ENCODE measurements around the gene TYR. TPM values are rescaled to one million over a fixed set of nuclear protein-coding genes. Genes with fewer than 3 reads are reported as not detected.

The TYR gene
- total RNA-seq (2021; ENCODE audit: unreplicated experiment) (not detected), Bru-seq, nascent RNA (not detected), BruChase-seq, experiment 1, labeled RNA remaining after a 2-hour chase (not detected), BruChase-seq, experiment 2, labeled RNA remaining after a 6-hour chase (not detected)
- polyA plus RNA-seq (2012; ENCODE audit: insufficient read length) = not detected
- long read RNA-seq = 0 reads

DNA sequence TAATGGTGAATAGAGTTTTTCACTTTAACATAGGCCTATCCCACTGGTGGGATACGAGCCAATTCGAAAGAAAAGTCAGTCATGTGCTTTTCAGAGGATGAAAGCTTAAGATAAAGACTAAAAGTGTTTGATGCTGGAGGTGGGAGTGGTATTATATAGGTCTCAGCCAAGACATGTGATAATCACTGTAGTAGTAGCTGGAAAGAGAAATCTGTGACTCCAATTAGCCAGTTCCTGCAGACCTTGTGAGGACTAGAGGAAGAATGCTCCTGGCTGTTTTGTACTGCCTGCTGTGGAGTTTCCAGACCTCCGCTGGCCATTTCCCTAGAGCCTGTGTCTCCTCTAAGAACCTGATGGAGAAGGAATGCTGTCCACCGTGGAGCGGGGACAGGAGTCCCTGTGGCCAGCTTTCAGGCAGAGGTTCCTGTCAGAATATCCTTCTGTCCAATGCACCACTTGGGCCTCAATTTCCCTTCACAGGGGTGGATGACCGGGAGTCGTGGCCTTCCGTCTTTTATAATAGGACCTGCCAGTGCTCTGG, at the start of gene TYR:
Gene TYR, plus strand, starts transcription at position 185 of the 541 bp plus-strand sequence. Its CDS starts 79 bp downstream, at position 264.
- BruUV-seq (replicated peaks) = no TSS peak
- no peak for ATAC-seq
- Histone ChIP-seq H3K36me3 (ENCODE audit: control insufficient read depth, insufficient read depth, low read length) (no peaks in the 10 kb centered on the region), H3K4me3 (ENCODE audit: low read depth in 2 of 2, low read length in 2 of 2) (no peak within 1 kb of the TSS), H3K9me3 (ENCODE audit: control insufficient read depth, insufficient read depth, low read depth, low read length) (no peaks in the 10 kb centered on the region), H3K27me3 (ENCODE audit: control insufficient read depth, insufficient read depth, low read length) (no peaks in the 10 kb centered on the region), H3K4me1 (ENCODE audit: control insufficient read depth, insufficient read depth, low read length) (no peaks in the 10 kb centered on the region), H3K27ac (ENCODE audit: low read length) (no peak within 1 kb of the TSS)
- intact Hi-C loops (cut with micrococcal nuclease; ENCODE audit: unreplicated experiment) = no loop called here
- ChIA-PET POLR2A (no interaction called here), CTCF (no interaction called here)
- TF ChIP-seq, protein P1, sequence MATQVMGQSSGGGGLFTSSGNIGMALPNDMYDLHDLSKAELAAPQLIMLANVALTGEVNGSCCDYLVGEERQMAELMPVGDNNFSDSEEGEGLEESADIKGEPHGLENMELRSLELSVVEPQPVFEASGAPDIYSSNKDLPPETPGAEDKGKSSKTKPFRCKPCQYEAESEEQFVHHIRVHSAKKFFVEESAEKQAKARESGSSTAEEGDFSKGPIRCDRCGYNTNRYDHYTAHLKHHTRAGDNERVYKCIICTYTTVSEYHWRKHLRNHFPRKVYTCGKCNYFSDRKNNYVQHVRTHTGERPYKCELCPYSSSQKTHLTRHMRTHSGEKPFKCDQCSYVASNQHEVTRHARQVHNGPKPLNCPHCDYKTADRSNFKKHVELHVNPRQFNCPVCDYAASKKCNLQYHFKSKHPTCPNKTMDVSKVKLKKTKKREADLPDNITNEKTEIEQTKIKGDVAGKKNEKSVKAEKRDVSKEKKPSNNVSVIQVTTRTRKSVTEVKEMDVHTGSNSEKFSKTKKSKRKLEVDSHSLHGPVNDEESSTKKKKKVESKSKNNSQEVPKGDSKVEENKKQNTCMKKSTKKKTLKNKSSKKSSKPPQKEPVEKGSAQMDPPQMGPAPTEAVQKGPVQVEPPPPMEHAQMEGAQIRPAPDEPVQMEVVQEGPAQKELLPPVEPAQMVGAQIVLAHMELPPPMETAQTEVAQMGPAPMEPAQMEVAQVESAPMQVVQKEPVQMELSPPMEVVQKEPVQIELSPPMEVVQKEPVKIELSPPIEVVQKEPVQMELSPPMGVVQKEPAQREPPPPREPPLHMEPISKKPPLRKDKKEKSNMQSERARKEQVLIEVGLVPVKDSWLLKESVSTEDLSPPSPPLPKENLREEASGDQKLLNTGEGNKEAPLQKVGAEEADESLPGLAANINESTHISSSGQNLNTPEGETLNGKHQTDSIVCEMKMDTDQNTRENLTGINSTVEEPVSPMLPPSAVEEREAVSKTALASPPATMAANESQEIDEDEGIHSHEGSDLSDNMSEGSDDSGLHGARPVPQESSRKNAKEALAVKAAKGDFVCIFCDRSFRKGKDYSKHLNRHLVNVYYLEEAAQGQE (IDR thresholded peaks at IDR 0.05; ENCODE audit: insufficient read depth in 1 of 2, low read depth in 2 of 2, low read length in 1 of 2) = no peak
- TF ChIP-seq TCF7L2 (IDR thresholded peaks at IDR 0.05; ENCODE audit: low read depth, low read length) (no peak), POLR2AphosphoS5 (IDR thresholded peaks at IDR 0.05; ENCODE audit: low read depth, low read length) (no peak), SIN3A (IDR thresholded peaks at IDR 0.05; ENCODE audit: borderline replicate concordance, insufficient read depth, low read depth, low read length) (no peak)
- TF ChIP-seq, protein P2, sequence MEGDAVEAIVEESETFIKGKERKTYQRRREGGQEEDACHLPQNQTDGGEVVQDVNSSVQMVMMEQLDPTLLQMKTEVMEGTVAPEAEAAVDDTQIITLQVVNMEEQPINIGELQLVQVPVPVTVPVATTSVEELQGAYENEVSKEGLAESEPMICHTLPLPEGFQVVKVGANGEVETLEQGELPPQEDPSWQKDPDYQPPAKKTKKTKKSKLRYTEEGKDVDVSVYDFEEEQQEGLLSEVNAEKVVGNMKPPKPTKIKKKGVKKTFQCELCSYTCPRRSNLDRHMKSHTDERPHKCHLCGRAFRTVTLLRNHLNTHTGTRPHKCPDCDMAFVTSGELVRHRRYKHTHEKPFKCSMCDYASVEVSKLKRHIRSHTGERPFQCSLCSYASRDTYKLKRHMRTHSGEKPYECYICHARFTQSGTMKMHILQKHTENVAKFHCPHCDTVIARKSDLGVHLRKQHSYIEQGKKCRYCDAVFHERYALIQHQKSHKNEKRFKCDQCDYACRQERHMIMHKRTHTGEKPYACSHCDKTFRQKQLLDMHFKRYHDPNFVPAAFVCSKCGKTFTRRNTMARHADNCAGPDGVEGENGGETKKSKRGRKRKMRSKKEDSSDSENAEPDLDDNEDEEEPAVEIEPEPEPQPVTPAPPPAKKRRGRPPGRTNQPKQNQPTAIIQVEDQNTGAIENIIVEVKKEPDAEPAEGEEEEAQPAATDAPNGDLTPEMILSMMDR (IDR thresholded peaks at IDR 0.05) = no peak
- no peak for DNase-seq (ENCODE audit: low read depth, low spot score)
- in situ Hi-C loops (cut with HindIII; ENCODE audit: low pct_unique_long_range_greater_than_20kb, low sequenced_read_pairs) = no loop called here

DNA sequence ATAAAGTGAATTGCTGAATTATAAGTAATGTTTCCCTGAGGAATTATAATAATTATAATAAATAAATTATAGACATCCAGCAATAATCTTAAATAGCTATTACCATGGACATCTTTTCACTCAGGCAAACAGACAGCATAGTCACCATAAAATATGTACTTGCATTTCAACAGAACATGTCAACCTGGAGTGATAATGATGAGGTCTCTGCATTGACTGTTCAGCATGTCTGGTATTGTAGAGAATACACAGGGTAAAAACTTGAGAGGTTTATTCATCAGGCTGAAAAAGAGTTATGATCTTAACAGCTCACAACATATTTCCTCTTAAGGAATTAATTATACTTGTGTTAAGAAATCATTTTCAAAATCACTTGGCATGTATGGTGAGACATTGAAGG, 41.1 kb upstream of the TYR start:
- Histone ChIP-seq H3K36me3 (ENCODE audit: control insufficient read depth, insufficient read depth, low read length) (no peaks in the 10 kb centered on the region), H3K9me3 (ENCODE audit: control insufficient read depth, insufficient read depth, low read depth, low read length) (no peaks in the 10 kb centered on the region), H3K4me3 (ENCODE audit: low read depth in 2 of 2, low read length in 2 of 2) (no peak overlapping the region), H3K27me3 (ENCODE audit: control insufficient read depth, insufficient read depth, low read length) (no peaks in the 10 kb centered on the region), H3K4me1 (ENCODE audit: control insufficient read depth, insufficient read depth, low read length) (no peaks in the 10 kb centered on the region), H3K27ac (ENCODE audit: low read length) (no peak overlapping the region)
- POLR2A ChIA-PET = interaction anchor here (0.6 kb wide), 1 partner anchor 28 kb away, joined by 4 read pairs; no protein-coding TSS in a partner anchor
- CTCF ChIA-PET = no interaction called here
- in situ Hi-C loops (cut with HindIII; ENCODE audit: low pct_unique_long_range_greater_than_20kb, low sequenced_read_pairs) (no loop called here), intact Hi-C loops (cut with micrococcal nuclease; ENCODE audit: unreplicated experiment) (no loop called here)
- BruUV-seq (replicated peaks) = no TSS peak
- TF ChIP-seq, protein P2 (IDR thresholded peaks at IDR 0.05) = no peak
- no peak for TF ChIP-seq TCF7L2 (IDR thresholded peaks at IDR 0.05; ENCODE audit: low read depth, low read length)
- TF ChIP-seq POLR2AphosphoS5 (IDR thresholded peaks at IDR 0.05; ENCODE audit: low read depth, low read length) = no peak
- TF ChIP-seq SIN3A (IDR thresholded peaks at IDR 0.05; ENCODE audit: borderline replicate concordance, insufficient read depth, low read depth, low read length) = no peak
- TF ChIP-seq, protein P1 (IDR thresholded peaks at IDR 0.05; ENCODE audit: insufficient read depth in 1 of 2, low read depth in 2 of 2, low read length in 1 of 2) = no peak
- no peak for ATAC-seq
- no peak for DNase-seq (ENCODE audit: low read depth, low spot score)
